Caco-2 (cell line): ENCODE measurements around the gene CTSL. TPM values are rescaled to one million over a fixed set of nuclear protein-coding genes. Genes with fewer than 3 reads are reported as not detected.

Experiments
- BruUV-seq: library from RNA; stranded (reverse); fragments of 400-500 nt; replicated peaks from 2 replicates; lab custom pipeline; 2021; lab: Mats Ljungman, UMichigan
- CTCF ChIA-PET: fragments of 300-600 bp; sonication (Branson Sonifier 250); formaldehyde crosslinking; loops from one replicate; lab custom pipeline; 2022; ENCODE audit warnings: antibody characterized with exemption; lab: Charles Lee
- POLR2A ChIA-PET: fragments of 300-600 bp; sonication (Branson Sonifier 250); formaldehyde crosslinking; loops from one replicate; lab custom pipeline; 2022; ENCODE audit warnings: antibody characterized with exemption; lab: Charles Lee
- DNase-seq, 2 experiments: peaks; one replicate each; pipeline versions ENCODE4 v3.0.0 to v3.0.0-alpha.2; 2020 to 2022
- H3K27me3 ChIP-seq: replicated peaks from 2 replicates; pipeline ENCODE4 v1.6.0; 2011; ENCODE audit warnings: low read length; ENCODE audit not compliant: control insufficient read depth, insufficient read depth
- H3K36me3 ChIP-seq: 2 replicates; pipeline ENCODE4 v1.5.1; 2011; ENCODE audit warnings: low read length; ENCODE audit not compliant: control insufficient read depth, insufficient read depth
- H3K4me1 ChIP-seq: fragments of 250-450 bp; sonication (Bioruptor Pico); 2 replicates; pipeline ENCODE4 v1.5.1; 2020; ENCODE audit warnings: mild to moderate bottlenecking
- H3K4me3 ChIP-seq: 2 replicates; pipeline ENCODE4 v1.5.1; 2011; ENCODE audit warnings: low read depth, mild to moderate bottlenecking, control low read depth, low read length
- H3K9me3 ChIP-seq: fragments of 250-450 bp; sonication (Bioruptor Pico); 2 replicates; pipeline ENCODE4 v1.5.1; 2020; ENCODE audit warnings: mild to moderate bottlenecking, moderate library complexity
- H3K27ac Mint-ChIP-seq: one replicate; pipeline ENCODE4 v1.8.0; 2022; ENCODE audit warnings: mixed read lengths; ENCODE audit not compliant: unreplicated experiment
- H3K27me3 Mint-ChIP-seq: one replicate; pipeline ENCODE4 v1.8.0; 2022; ENCODE audit warnings: mixed read lengths; ENCODE audit not compliant: insufficient read depth, unreplicated experiment
- H3K36me3 Mint-ChIP-seq: one replicate; pipeline ENCODE4 v1.8.0; 2022; ENCODE audit warnings: mild to moderate bottlenecking, mixed read lengths; ENCODE audit not compliant: insufficient read depth, unreplicated experiment
- H3K4me1 Mint-ChIP-seq: one replicate; pipeline ENCODE4 v1.8.0; 2022; ENCODE audit warnings: low read depth, mixed read lengths; ENCODE audit not compliant: unreplicated experiment
- H3K4me3 Mint-ChIP-seq: one replicate; pipeline ENCODE4 v1.8.0; 2022; ENCODE audit warnings: mild to moderate bottlenecking, moderate library complexity, mixed read lengths; ENCODE audit not compliant: unreplicated experiment
- H3K9me3 Mint-ChIP-seq: one replicate; pipeline ENCODE4 v1.8.0; 2022; ENCODE audit warnings: mixed read lengths; ENCODE audit not compliant: unreplicated experiment
- intact Hi-C: fragments of 100-400 bp; cut with micrococcal nuclease; formaldehyde crosslinking; loops from one replicate; pipeline ENCODE4 v1.10.0; 2022; ENCODE audit not compliant: unreplicated experiment
- total RNA-seq: library from RNA; stranded (reverse); gene quantifications from 2 replicates; pipeline ENCODE4 v1.2.3, GENCODE V29; 2022
- TF ChIP-seq, protein P1 (sequence below), 2 experiments: fragments of 200-600 bp in 1 of 2; IDR thresholded peaks; 1 replicate in 1 of 2; 2 replicates in 1 of 2; pipeline versions ENCODE4 v1.5.1 to v1.8.0; 2011 to 2022; ENCODE audit warnings: antibody characterized with exemption in 1 of 2, control low read depth in 1 of 2, inconsistent platforms in 1 of 2, low read depth in 1 of 2, low read length in 1 of 2, mild to moderate bottlenecking in 1 of 2, moderate library complexity in 1 of 2; ENCODE audit not compliant: insufficient read depth in 1 of 2, severe bottlenecking in 1 of 2, unreplicated experiment in 1 of 2

The CTSL gene
- total RNA-seq, 1 experiment from 2014 or later = 50.1 TPM

DNA sequence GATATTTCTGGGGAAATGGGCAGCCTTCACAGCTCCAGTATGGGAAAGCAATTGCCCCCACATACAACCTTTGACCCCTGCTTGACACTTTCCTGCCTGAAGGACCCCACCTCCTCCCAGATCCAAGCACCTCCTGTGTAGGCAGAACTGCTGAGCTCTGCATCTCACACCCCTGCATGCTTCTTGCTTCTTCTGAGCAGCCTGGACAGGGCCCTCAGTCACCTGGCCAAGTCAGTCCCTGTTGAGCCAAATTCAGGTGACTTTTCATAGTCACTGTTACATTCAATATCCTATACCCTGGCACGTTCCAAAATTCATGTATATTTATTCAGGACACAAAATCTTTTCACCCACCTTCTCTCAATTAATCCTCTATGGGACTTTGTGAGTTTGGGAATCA, 30.4 kb upstream of the CTSL start:
- DNase-seq = peak in 1 of 2 experiments; percentile 18
- intact Hi-C loops = no loop called here
- Mint-ChIP-seq H3K4me1 (no peaks in the 10 kb centered on the region), H3K27me3 (no peaks in the 10 kb centered on the region), H3K27ac (no peak overlapping the region), H3K9me3 (no peaks in the 10 kb centered on the region), H3K4me3 (no peak overlapping the region), H3K36me3 (peaks cover 21% of the 10 kb centered on the region)
- ChIA-PET CTCF (no interaction called here), POLR2A (no interaction called here)
- no peaks in the 10 kb centered on the region; the same call in none of the 2 replicates for H3K36me3 ChIP-seq
- no peaks in the 10 kb centered on the region for H3K9me3 ChIP-seq
- no peaks in the 10 kb centered on the region for H3K27me3 ChIP-seq
- BruUV-seq = no TSS peak
- no peak overlapping the region for H3K4me3 ChIP-seq
- TF ChIP-seq, protein P1, sequence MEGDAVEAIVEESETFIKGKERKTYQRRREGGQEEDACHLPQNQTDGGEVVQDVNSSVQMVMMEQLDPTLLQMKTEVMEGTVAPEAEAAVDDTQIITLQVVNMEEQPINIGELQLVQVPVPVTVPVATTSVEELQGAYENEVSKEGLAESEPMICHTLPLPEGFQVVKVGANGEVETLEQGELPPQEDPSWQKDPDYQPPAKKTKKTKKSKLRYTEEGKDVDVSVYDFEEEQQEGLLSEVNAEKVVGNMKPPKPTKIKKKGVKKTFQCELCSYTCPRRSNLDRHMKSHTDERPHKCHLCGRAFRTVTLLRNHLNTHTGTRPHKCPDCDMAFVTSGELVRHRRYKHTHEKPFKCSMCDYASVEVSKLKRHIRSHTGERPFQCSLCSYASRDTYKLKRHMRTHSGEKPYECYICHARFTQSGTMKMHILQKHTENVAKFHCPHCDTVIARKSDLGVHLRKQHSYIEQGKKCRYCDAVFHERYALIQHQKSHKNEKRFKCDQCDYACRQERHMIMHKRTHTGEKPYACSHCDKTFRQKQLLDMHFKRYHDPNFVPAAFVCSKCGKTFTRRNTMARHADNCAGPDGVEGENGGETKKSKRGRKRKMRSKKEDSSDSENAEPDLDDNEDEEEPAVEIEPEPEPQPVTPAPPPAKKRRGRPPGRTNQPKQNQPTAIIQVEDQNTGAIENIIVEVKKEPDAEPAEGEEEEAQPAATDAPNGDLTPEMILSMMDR (IDR thresholded peaks at IDR 0.05; ENCODE audit: insufficient read depth in 1 of 2, low read depth in 1 of 2, low read length in 1 of 2, severe bottlenecking in 1 of 2, unreplicated experiment in 1 of 2) = no peak
- no peaks in the 10 kb centered on the region for H3K4me1 ChIP-seq

DNA sequence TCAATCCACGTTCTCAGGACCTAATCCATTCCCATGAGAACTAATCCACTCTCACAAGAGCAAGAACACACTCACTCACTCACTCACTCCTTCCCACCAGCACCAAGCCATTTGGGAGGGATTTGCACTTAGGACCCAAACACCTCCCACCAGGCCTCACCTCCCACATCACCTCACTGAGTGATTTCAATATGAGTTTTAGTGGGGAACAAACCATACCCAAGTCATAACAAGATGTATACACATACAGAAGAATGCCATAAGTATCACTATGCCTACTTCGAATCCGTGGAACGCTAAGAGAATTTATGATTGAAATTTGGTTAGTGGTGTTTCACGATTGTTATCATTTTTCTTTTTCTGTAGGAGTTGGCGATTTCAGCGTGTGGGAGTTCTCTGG, 29.3 kb upstream of the CTSL start:
- ChIA-PET POLR2A (no interaction called here), CTCF (no interaction called here)
- Mint-ChIP-seq H3K27me3 (no peaks in the 10 kb centered on the region), H3K9me3 (no peaks in the 10 kb centered on the region), H3K27ac (no peak overlapping the region), H3K36me3 (peaks cover 21% of the 10 kb centered on the region), H3K4me1 (no peaks in the 10 kb centered on the region), H3K4me3 (no peak overlapping the region)
- BruUV-seq = no TSS peak
- Histone ChIP-seq H3K36me3 (no peaks in the 10 kb centered on the region; the same call in none of the 2 replicates), H3K27me3 (no peaks in the 10 kb centered on the region), H3K4me3 (no peak overlapping the region), H3K4me1 (no peaks in the 10 kb centered on the region), H3K9me3 (no peaks in the 10 kb centered on the region)
- TF ChIP-seq, protein P1 (IDR thresholded peaks at IDR 0.05; ENCODE audit: insufficient read depth in 1 of 2, low read depth in 1 of 2, low read length in 1 of 2, severe bottlenecking in 1 of 2, unreplicated experiment in 1 of 2) = no peak
- DNase-seq = no peak
- intact Hi-C loops = no loop called here

DNA sequence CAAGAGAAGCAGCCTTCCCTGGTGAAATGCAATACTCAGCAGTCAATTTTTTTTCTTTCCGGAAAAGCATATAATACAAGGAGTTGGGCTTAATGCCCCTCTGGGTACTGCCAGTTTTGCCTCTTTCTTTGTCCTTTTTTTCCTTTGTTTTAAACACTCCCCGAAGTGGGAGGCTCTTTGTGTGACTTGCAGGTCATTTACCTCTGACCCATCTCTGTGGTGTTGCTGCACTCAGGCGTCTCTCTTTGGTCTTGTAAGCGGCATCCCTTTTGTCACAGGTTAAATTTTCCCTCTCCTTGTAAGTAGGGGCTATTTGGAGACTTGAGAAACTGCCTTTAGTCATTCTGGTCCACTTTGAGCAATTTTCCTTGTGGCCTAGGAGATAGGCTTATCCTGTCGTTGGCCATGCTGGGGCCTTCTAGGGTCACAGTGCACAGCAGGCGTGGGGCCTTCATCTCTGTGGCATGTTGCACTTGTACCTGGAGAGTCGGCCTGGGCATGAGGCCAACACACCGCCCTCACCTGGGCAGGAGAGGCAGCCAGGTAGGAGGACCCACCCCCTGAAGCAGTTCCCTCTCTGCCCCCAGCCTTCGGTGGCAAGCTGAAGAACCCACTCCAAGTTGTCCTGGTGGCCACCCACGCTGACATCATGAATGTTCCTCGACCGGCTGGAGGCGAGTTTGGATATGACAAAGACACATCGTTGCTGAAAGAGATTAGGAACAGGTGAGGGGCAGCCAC, 27.7 kb upstream of the CTSL start:
- Histone ChIP-seq H3K4me1 (no peaks in the 10 kb centered on the region), H3K27me3 (no peaks in the 10 kb centered on the region), H3K36me3 (no peaks in the 10 kb centered on the region; the same call in none of the 2 replicates), H3K9me3 (no peaks in the 10 kb centered on the region), H3K4me3 (no peak overlapping the region)
- no peak for DNase-seq
- TF ChIP-seq, protein P1 (IDR thresholded peaks at IDR 0.05; ENCODE audit: insufficient read depth in 1 of 2, low read depth in 1 of 2, low read length in 1 of 2, severe bottlenecking in 1 of 2, unreplicated experiment in 1 of 2) = no peak
- no peaks in the 10 kb centered on the region for H3K27me3 Mint-ChIP-seq
- no peaks in the 10 kb centered on the region for H3K4me1 Mint-ChIP-seq
- H3K36me3 Mint-ChIP-seq = peaks cover 21% of the 10 kb centered on the region
- no TSS peak for BruUV-seq
- no peak overlapping the region for H3K27ac Mint-ChIP-seq
- ChIA-PET CTCF (no interaction called here), POLR2A (no interaction called here)
- no peak overlapping the region for H3K4me3 Mint-ChIP-seq
- H3K9me3 Mint-ChIP-seq = no peaks in the 10 kb centered on the region
- intact Hi-C loops = no loop called here
